GM19328 (cell line): ENCODE data around the gene COL2A1.

Experiments used
- ATAC-seq: cut with Tn5 transposase; IDR thresholded peaks from one replicate; pipeline ENCODE4 v1.9.1; 2021; ENCODE audit warnings: mild to moderate bottlenecking, moderate library complexity; ENCODE audit not compliant: unreplicated experiment

The COL2A1 gene

DNA sequence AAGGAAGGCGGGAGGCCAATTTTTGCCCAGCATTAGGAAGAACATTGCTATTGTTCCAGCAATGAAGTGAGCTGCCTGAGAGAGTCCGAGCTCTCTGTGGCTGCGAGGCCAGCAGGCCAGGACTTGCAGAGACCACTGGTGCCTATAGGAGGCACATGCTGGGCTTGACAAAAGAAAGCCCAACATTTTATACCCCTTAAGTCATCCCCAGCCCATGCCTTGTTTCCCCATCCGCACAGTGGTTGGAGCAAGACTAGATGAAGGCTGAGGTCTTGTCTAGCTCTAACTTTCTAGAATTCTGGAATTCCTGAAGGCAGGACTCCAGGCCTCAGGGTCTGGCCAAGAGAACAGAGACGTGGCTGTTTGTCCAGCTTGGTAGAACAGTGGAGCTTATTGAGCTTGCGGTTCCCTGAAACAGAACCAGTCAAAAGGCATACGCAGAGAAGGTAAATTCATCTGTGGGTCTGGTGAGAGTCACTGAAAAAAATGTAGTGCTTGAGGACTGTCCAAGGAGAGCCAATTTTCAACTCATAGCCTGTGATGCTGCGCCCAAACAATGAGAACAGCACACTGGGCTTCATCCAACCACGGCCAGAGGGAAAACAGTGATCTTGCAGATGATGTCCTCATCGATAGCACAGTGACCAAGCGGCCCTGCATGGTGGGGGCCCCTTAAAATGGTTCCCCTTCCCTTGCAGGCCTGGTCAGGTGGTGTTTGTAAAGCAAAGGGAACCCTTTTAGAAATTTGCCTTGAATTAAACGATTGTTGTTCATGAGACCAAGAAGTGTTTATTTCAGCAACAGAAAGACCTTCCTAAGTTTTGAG is 27.1 kb upstream of the COL2A1 start:
- no peak for ATAC-seq

DNA sequence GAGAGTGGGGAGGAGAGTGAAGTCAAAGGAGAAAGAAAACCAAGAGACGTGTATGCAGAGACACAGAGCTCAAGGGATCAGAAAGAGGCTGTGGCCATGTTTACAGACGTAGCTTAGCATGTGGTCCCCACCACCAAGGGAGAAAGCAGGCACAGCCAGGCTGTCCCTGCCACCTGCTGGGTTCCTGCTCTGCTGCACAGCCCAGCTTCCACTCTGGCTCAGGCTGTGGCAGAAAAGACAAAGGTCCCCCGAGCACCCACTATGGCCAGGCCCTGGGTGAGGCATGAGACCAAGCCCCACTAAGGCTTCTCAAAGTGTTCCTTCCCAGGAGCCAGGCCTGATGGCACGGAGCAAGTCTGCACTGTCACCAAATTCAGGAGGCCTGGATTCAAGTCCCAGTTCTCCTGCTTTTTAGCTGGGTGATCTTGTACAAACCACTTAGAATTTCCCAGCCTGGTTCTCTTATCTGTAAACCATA is 25.9 kb upstream of the COL2A1 start:
- ATAC-seq = no peak

DNA sequence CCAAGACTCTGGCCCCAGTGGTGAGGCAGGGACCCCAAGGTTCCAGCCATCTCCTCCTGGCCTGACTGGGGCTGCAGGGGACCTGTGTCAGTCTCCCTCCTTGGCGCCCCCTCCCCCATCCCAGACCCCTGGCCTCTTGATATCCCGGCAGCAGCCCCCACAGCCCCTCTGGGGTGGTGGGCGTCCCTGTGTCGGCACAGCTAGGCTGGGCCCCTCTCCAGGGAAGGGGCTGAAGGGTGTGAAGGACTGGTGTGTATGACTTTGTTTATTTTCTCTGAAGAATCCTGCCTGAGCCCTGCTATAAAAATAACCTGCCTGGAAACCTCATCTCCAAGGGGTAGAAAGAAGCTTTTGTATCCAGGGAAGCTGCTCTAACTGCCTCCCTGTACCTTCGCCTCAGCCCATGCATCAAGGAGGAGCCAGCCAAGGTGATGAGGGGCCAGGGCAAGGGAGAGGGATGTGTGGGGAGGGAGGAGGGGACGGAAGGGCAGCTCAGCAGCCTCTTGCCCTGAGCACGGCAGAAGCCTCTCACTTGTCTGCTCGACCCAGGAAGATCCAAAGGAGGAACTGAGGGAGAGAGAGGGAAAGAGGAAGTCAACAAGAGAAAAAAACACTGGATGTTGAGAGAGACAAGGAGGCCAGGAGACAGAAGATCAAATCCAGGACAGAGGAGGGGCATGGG is 25.4 kb upstream of the COL2A1 start:
- ATAC-seq = no peak

DNA sequence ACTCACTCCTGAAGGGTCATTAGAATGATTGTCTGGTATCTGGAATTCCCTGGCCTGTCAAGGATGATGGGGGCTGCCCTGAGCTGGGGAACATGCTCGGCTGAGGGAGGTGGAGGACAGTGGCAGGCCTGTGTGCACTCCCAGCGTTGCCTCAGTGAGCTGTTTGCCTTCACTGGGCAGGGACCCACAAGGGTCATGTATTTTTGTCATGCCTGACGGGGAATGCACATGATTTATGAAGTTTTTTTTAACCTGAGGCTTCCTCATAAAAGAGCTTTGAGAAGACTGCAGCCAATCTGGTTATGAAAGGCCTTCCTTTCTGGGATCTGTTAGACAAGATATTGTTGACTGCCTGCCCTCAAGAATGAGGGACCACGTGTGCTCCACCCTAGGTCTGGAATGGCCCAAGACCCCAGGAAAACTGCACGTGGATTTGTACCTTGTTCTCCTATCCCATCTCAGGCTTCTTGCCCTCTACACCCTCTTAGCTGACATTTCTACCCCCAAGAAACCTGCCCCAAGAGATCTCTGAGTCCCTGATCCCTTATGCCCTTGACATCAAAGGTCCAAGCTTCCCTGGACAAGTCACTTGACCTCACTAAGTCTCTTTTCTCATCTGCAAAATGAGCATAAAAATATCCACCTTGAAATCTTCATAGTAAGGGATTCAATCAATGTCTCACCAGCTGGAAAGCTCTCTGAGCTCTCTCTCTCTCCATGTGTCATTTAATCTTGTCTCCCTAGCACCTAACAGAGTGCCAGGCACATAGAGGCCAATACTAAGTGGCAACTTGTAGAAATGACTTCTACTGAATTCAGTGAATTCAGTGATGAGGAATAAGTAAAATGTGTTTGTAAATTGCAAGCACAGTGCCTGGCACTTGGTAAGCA is 24.5 kb upstream of the COL2A1 start:
- no peak for ATAC-seq

DNA sequence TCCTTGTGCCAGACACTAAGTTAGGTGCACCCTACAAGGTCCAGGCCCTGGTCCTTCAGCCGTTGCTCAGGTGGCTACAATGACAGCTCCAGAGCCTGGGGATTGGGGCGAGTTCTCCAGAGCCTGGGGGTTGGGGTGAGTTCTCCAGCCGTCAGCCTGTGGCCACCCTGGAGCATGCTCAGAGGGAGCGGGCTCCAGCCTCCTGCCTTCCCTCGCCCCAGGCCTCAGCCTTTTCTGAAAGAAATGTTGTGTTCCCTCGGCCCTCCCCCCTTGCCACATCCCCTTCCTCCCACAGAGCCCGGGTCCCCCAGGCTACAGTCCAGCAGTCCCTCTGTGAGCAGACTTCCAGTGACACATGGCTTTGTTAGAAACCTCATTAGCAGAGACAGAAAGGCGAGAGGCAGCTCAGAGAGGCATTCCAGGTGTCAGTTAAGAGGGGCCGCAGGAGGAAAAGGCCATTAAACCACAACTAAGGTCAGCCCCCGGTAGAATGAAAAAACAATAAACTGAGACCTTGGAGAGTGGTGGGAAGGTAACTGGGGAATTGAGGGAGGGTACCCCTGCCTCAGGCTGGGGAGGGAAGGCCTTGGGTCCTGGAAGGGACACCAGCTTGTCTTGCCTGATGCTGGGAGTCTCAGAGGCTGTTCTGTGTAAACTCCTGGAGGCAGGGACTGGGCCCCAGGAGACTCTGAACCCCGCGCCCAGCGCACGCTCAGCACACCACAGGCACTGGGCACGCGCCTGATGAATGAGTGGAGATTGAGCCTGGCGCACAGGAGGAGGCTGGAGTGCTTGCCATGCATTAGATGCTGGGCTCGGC is 23.1 kb upstream of the COL2A1 start:
- no peak for ATAC-seq

DNA sequence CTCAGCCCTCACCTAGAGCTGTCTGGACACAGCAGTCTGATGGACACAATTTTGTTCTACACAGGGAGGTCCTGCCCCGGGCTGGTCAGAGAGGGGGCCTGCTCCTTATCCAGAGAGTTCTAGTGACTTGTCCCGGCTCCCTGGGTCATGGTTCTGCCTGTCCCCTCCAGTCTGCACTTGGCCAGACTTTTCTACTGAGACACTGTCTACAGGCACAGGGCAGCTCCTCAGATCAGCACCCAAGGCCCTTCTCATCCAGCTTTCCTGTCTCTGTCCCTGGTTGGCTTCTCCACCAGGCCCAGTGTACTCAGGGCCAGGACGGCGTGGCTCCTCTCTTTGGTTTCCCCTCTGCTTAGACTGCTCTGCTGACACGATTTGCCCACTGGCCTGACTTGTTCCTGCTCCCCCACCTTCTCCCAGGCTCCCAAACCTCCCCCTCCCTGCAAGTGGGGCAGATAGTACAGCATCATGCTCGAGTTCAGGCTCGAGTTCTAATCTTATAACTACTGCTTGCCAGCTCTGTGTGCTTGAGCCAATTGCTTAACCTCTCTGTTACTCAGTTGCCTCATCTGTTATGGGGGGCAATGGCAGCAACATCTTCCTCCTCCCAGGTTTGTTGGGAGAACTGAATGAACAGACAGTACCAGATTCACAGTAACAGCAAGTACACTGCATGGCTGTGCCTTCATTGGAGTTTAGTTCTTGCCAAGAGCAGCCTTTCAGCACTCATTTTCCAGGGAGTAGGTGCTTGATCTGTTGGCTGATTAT is 22.0 kb upstream of the COL2A1 start:
- no peak for ATAC-seq

DNA sequence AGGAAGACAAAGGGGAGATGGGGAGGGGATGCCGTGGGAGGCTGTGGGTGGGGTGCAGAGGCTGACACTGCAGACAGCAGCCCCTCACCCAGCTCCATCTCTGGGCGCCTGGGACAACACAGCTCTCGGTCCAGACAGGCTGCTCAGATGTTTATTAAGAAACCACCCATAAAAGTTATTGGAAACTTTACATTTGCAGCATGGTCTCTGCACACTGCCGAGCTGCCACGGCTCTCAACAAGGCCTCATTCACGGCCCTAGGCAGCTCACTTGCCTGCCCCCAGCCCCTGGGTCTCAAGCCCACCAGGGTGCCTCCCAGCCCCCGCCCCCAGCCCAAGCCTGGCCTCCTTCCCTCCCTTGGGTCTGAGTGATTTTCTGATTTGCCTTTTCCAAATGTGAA is 21.0 kb upstream of the COL2A1 start:
- no peak for ATAC-seq

DNA sequence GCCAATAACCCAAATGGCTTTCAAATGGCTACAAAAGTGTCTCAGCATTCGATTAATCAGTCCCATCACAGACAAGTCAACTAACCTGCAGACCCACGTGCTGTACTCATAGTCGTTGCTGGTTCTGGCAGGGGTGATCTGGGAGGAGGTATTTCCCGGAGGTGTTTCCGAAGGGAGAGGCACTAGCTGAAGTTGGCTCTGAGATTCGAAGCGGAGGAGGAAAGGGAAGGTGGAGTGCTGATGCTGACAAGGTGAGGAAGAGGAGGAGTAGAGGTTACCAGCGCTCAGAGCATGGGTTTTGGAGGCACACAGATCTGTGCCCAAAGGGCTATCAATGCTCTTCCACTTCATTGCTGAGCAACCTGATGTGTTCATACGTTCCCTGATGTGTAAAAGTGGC is 20.5 kb upstream of the COL2A1 start:
- no peak for ATAC-seq

DNA sequence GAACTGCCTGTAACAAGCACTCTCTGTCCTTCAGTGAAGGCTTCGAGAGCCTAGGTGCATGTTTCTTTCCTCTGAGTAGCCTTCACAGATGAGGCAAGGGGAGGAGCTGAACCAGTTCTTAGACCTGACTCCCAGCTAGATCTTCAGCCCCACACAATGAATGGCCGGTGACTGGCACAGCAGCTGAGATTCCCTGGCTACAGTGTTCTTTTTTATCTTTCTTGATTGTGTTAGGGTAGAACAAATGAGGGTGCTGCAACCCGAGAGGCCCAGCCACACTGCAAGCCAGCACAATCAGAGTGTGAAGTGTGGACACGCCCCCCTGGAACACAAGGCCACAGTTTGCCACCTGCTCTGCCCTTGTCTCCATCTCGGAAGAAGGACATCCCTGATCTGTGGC is 19.1 kb upstream of the COL2A1 start:
- no peak for ATAC-seq

DNA sequence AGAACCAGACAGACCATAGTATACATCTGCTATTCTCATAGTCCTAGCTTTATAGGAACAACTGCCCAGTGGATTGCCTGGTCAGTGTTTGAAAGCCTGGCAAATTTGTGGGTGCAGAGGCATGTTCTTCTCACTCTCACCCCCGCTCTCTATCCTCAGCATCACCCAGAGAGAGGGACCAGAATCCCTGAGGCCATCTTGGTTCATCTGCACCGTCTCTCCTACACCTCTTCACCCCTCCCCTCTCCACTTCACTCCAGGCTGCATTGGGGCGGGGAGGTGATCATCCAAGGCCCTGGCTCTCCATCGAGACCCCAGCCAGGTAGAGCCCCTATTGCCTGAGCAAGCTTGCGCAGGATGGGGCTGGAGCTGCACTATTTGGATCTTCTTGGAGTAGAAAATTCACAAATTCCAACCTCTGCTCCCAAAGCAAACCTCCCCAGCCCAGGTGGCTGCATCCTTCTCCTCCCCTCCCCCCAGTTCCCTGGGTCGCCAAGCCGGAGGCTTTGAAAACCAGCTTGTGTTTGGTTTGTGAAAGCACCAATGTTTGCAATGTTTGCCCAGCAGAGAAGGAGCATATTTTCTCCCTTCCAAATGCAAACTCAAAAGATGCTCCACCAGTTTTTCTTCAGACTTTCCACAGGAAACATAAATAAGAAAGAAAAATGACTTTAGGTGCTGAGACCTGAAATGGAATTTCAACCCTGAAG is 18.6 kb upstream of the COL2A1 start:
- ATAC-seq = no peak

DNA sequence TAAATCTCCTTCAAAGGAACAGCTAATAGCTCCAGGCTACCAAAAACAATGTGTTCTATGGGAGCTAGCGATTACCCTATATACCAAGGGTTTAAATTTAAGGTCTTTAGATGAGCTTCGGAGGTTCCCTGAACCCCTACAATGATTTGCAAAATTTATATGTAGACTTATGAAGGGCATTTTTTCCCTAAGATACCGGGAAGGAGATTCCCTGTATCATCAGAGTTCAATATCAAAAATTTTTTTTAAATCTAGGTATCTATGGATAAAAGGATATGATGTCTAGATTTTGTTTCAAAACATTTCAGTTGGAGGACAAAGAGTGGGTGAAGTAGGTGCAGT is 17.9 kb upstream of the COL2A1 start:
- ATAC-seq = no peak

DNA sequence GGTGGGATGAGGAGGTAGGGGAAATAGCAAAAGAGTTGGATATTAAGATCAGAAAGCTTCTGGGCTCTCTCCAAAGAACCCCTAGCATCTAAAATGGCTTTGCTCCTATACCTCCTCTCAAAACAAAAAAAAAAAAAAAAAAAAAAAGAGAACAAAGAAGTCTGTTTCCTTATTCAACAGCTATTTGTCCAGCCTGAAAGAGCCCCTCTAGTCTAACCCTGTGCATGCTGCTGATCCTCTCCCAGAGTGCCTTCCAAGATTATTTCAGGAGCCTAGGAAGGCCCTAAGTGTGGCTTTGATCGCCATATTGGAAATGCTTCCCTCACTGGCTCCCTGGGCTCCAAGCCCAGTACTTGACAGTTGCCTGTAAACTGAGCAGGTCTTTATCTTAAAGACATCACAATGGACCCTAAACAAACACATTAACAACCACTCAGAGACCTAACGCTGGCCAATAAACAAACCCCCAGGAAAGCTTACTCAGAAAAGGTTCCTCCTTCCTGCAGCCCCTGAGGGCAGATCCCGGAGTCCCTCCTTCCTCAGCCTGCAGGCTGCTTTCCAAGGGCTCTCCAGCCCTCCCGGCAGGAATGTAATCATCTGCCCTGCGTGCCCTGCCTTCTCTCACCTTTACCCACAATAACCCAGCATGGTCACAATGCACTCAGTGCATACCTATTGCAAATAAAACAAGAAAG is 17.4 kb upstream of the COL2A1 start:
- no peak for ATAC-seq

DNA sequence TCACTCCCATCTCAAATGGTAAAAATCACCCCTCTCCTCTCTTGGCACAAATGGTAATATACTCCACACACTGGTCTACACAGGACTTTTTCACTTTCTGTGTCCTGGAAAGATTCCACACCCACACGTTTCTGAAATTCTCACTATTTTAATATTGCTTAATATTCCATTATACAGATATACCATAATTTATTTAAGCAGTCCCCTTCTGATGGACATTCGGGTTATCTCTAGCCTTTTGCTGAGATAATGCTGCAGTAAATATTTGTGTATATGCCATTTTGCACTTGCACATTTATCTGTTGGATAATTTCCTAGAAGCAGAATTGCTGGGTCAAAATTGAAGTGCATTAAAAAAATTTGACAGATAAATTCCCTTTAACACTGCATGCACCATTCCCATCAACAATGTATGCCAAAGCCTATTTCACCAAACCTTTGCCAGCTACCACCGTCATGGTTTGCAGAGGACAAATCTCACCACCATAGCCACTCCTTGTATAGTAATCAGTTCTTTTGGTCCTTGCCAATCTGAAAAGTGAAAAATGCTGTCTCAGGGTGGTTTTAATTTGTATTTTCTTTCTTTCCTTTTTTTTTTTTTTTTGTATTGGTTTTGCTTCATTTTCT is 15.5 kb upstream of the COL2A1 start:
- no peak for ATAC-seq

DNA sequence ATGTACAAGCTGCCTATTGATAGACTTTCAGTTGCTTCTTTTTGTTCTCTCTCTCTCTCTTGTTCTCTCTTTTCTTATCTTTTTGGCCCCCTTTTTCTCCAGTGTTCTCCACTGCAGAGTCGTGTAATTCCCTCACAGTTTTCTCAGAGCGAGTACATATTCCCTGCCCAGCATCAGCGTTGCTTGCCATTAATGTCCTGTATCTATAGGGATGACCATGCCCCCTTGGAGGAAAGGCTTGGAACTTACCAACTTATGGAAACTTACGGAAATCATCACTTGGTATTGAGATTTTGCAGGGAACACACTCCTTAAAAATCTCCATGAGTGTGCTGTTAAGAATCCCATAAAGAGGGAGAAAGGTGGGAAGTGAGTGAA is 14.3 kb upstream of the COL2A1 start:
- ATAC-seq = no peak

DNA sequence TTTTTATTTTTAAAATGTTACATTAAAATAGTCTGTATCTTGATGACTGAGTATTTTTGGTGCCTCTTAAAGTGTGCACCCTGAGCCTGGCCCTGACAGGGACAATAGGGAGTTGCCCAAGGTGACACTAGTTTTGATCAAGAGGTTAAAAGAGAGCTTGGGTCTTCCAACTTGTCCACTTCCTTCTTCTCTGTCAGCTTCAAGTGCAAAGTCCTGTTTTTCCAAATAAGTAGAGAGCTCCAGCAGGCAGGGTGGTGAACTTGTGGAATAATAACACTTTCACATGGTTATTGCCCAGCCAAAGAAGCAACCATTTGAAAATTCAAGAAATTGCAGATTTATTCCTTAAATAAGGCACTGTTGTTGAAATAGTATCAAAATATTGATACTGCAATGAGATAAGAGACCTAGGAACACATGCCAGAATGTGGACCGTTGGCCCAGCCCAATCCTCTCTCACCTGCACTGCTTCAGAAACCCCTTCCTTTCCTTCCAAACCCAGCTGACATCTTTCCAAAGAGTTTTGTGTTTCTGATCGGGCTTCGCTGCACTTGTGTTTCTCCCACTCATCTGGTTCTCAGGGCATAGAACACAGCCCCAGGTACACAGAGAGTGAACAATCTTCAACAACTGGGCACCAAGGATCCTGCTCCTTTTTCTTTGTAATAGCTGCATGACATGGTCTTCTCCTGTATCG is 13.8 kb upstream of the COL2A1 start:
- no peak for ATAC-seq

DNA sequence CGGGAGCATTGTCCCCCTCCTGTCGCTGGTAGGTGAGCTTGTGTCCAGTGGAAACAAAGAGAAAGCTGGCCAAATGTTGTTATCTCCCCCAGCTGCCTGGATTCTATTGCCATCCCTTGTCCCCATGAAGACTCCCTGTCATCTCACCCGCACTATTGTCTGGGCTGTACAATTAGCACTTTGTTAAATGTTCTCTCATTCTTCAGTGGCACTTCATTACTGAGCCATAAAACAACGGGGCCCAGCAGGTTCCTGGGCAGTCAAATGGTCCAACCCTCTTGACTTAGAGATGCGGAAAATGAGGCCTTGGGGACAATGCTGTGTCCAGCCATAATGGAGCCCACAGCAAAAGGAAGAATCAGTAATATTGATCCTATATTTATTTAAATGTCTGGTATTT is 13.2 kb upstream of the COL2A1 start:
- no peak for ATAC-seq

DNA sequence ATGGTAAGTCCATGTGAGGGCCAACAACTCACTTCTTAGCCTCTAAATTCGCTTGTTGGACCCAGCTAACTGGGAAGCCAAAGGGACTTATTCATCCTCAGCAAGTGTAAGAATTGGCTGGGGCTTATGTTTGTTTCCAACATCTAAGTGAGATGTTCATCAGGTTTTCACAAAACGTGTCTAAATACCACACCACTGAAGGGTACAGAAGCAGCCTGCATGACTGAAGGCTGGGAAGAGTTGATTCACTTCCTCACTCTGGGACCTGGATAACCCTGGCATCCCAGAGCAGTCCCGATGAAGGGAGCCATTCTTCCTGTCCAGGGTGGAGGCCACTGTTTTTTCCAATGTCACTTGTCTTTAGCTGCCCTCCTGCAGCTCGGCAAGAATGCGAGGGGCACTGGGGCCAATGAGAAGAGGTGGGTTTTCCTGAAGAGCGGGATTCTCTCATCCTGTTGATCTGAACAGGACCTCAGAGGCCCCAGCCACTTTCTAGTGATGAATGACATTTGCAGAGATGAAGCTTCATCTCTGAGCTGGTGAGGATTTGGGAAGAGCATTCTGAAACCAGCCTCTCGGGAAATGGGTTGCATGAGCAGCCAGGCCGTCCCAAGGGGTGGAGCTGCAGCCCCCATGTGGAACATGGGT is 12.2 kb upstream of the COL2A1 start:
- no peak for ATAC-seq
